ENCODE measurements around the gene RNU6-1.
A peak's percentile ranks its signal among the peaks of the same experiment; 100 is the strongest.

DNA sequence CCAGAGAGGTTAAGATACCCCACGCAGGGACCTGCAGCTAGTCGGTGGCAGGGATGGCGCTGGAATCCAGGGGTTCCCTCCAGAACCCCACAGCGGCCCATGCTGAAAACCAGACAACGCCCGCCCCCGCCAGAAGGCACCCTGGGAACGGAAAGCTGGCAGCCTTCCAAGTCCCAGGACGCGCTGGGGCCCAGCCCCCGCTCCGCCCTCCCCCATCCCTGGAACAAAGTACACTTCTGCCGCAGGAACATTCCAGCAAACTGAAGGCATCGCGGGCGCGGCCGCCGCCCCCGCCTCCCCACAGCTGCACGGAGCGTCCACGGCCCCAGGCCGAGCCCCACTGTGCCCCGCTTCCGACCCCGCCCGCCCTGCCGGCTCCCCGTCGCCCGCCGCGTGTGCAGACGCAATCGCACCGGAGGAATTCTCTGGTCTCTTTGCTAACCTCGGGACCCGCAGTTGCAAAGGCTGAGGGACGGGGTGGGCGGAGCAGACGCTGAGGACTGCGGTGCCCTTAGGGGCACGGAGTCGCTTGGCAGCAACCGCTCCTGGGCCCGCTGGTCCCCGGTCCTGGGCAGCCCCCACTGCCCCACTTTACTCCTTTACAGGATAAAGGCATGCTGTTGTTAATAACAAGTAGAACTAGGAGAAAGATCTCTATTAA is 44.8 kb upstream of the RNU6-1 start:
- TF ChIP-seq CTCF (conservative IDR thresholded peaks at IDR 0.05; ENCODE audit: low read depth in 2 of 2) (no peak), EZH2phosphoT487 (IDR thresholded peaks at IDR 0.05; ENCODE audit: unreplicated experiment) (no peak), REST (IDR thresholded peaks at IDR 0.05; ENCODE audit: unreplicated experiment) (no peak), POLR2AphosphoS5 (IDR thresholded peaks at IDR 0.05; ENCODE audit: low read depth) (peak; percentile 51; the same call in 1 of the 2 replicates), NANOG (IDR thresholded peaks at IDR 0.05; ENCODE audit: borderline replicate concordance) (no peak), CREB1 (CRISPR knock-in tag; IDR thresholded peaks at IDR 0.05; ENCODE audit: low read depth) (no peak), ETS1 (IDR thresholded peaks at IDR 0.05) (no peak)

All from GM23338 (cell line).